Tibial nerve (tissue), 4 donors: ENCODE results near the gene ROMO1. TPM values are rescaled to one million over a fixed set of nuclear protein-coding genes. Genes with fewer than 3 reads are reported as not detected.

ENCODE experiments used
- DNase-seq, 2 donors: peaks; one replicate each; pipeline ENCODE4 v3.0.0-alpha.2; 2019; ENCODE audit warnings: low spot score in 2 of 2
- H3K27ac ChIP-seq, 4 donors: fragments of 200-600 bp; sonication (generic) in 3 of 4; one replicate each; pipeline ENCODE4 v1.5.1; 2017 to 2019; ENCODE audit warnings: mild to moderate bottlenecking in 1 of 4
- H3K27me3 ChIP-seq, 2 donors: fragments of 200-600 bp; sonication (generic) in 1 of 2; one replicate each; pipeline versions ENCODE4 v1.5.1 to v1.6.0; 2017 to 2019
- H3K36me3 ChIP-seq, 3 donors: fragments of 200-600 bp; sonication (generic); one replicate each; pipeline ENCODE4 v1.5.1; 2018 to 2019
- H3K4me1 ChIP-seq, 4 donors: fragments of 200-600 bp; sonication (generic) in 3 of 4; one replicate each; pipeline ENCODE4 v1.5.1; 2017 to 2019
- H3K4me3 ChIP-seq, 4 donors: fragments of 200-600 bp; sonication (generic) in 3 of 4; one replicate each; pipeline ENCODE4 v1.5.1; 2017 to 2019; ENCODE audit warnings: mild to moderate bottlenecking in 1 of 4, moderate library complexity in 1 of 4
- H3K9me3 ChIP-seq, 4 donors: fragments of 200-600 bp; sonication (generic) in 3 of 4; one replicate each; pipeline ENCODE4 v1.5.1; 2017 to 2019
- CTCF ChIP-seq, 5 experiments: fragments of 200-600 bp in 3 of 5; fragments of 450-650 bp in 2 of 5; sonication (generic) in 3 of 5; IDR thresholded peaks; one replicate each; pipeline ENCODE4 v1.5.1; 2016 to 2019; ENCODE audit warnings: antibody characterized with exemption in 5 of 5, mild to moderate bottlenecking in 3 of 5, moderate library complexity in 2 of 5
- EP300 ChIP-seq, 2 donors: sonication (generic); formaldehyde crosslinking; IDR thresholded peaks; one replicate each; pipeline ENCODE4 v1.6.1; 2017; ENCODE audit warnings: antibody characterized with exemption in 2 of 2, mild to moderate bottlenecking in 1 of 2
- POLR2A ChIP-seq, 2 donors: fragments of 450-650 bp; IDR thresholded peaks; one replicate each; pipeline ENCODE4 v1.6.1; 2017; ENCODE audit warnings: antibody characterized with exemption in 2 of 2, mild to moderate bottlenecking in 2 of 2, moderate library complexity in 2 of 2
- WGBS, 2 donors: methylation state at CpG; one replicate each; pipeline ENCODE4 v1.1.5; 2018; 5-methylcytosine and 5-hydroxymethylcytosine counted together
- total RNA-seq, 4 donors: library from RNA; depleted of rRNA; stranded (reverse); fragments of >200 nt; gene quantifications; one replicate each; pipeline ENCODE4 v1.1.0, GENCODE V29; 2016

Gene ROMO1
- total RNA-seq, 4 donors from 2014 or later = 237 to 447 (median 320) TPM

DNA sequence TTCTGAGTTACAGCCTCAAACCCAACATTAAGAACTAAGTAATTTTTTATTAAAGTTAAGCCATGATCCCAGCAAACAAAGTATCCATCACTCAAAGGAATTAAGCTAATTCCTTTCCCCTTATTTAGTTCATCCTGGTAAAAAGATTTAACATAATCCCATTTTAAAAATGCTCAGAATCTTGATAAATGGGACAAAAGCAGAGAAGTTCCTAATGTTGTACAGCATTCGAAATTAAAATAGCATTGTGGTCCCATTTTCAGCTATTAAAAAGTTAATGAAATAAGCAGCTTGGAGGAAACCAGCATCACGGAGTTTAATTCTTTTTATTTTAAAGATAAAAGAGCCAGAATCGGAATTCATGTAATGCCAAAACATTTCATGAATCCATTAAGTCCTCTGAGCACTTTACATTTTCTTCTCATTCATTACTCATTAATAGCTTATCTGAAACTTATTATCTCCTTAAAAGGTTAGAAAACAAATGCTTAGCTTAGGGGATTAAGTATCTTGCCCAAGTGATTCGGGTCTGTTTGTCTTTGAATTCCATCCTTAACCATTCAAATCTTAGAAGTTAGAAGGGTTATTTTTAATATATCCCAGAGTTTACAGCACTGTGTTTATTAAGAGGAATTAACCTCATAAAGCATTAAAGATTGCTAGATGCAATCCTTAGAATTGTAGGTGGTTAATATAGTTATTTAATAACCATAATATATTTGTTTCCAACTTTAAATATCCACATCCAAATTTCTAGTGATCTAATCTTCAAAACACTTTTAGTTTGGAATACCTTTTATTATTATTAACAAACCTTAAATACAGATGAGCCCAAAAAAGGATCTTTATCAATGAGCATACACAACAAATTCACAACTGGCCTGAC, 31.6 kb downstream of the ROMO1 start:
- H3K27me3 ChIP-seq = no peaks in the 10 kb centered on the region
- peaks cover 7 to 73% (median 17%) of the 10 kb centered on the region in 4 donors for H3K4me1 ChIP-seq
- 38 to 42% methylated on average over 4 of the region's 4 CpGs for WGBS, 2 donors
- TF ChIP-seq CTCF (IDR thresholded peaks at IDR 0.05) (no peak), EP300 (IDR thresholded peaks at IDR 0.05) (no peak), POLR2A (IDR thresholded peaks at IDR 0.05) (no peak)
- H3K9me3 ChIP-seq = no peaks in the 10 kb centered on the region
- H3K36me3 ChIP-seq = peaks cover 0 to 89% (median 41%) of the 10 kb centered on the region in 3 donors
- H3K4me3 ChIP-seq = no peak overlapping the region
- no peak overlapping the region for H3K27ac ChIP-seq
- no peak for DNase-seq

- peaks cover 0 to 89% (median 38%) of the 10 kb centered on the region in 3 donors for H3K36me3 ChIP-seq
These were observed 32.2 kb downstream of the ROMO1 start for GRCh38 chr20:35731469-35731788.

GRCh38 chr20:35731862-35732643, 32.8 kb downstream of the ROMO1 start:
- Histone ChIP-seq H3K4me1 (peaks cover 8 to 85% (median 27%) of the 10 kb centered on the region in 4 donors), H3K27me3 (no peaks in the 10 kb centered on the region), H3K36me3 (peaks cover 0 to 89% (median 40%) of the 10 kb centered on the region in 3 donors), H3K9me3 (no peaks in the 10 kb centered on the region), H3K4me3 (no peak overlapping the region), H3K27ac (no peak overlapping the region)
- no peak for DNase-seq
- 82 to 87% methylated on average over 24 of the region's 24 CpGs for WGBS, 2 donors
- no peak for TF ChIP-seq EP300 (IDR thresholded peaks at IDR 0.05)
- TF ChIP-seq CTCF (IDR thresholded peaks at IDR 0.05) = no peak
- TF ChIP-seq POLR2A (IDR thresholded peaks at IDR 0.05) = no peak

More at GRCh38 chr20:35731469-35731788, 32.2 kb downstream of the ROMO1 start:
- Histone ChIP-seq H3K9me3 (no peaks in the 10 kb centered on the region), H3K27me3 (no peaks in the 10 kb centered on the region), H3K4me3 (no peak overlapping the region), H3K27ac (no peak overlapping the region), H3K4me1 (peaks cover 8 to 79% (median 22%) of the 10 kb centered on the region in 4 donors)
- TF ChIP-seq EP300 (IDR thresholded peaks at IDR 0.05) = no peak
- no peak for TF ChIP-seq CTCF (IDR thresholded peaks at IDR 0.05)
- TF ChIP-seq POLR2A (IDR thresholded peaks at IDR 0.05) = no peak
- DNase-seq = no peak
- WGBS, 2 donors = 54 to 60% methylated on average over 2 of the region's 2 CpGs

DNA sequence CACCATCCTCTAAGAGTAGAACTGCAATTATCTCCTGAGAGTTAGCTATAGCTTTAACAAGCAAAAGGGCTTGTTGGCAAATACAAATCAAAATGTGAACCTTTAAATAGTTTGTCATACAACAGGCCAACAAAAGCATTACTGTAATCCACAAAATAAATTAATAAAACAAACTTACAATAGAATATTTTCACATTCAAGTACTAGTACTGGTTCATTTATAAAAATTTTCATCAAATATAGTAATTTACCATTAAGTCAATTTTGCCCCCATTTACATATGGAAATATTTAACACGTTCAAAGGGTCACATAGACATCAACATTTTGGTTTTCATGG, 33.4 kb downstream of the ROMO1 start:
- DNase-seq = no peak
- Histone ChIP-seq H3K4me1 (peaks cover 8 to 85% (median 27%) of the 10 kb centered on the region in 4 donors), H3K27me3 (no peaks in the 10 kb centered on the region), H3K36me3 (peaks cover 0 to 91% (median 37%) of the 10 kb centered on the region in 3 donors), H3K27ac (no peak overlapping the region), H3K4me3 (no peak overlapping the region), H3K9me3 (no peaks in the 10 kb centered on the region)
- TF ChIP-seq POLR2A (IDR thresholded peaks at IDR 0.05) = no peak
- no peak for TF ChIP-seq EP300 (IDR thresholded peaks at IDR 0.05)
- no peak for TF ChIP-seq CTCF (IDR thresholded peaks at IDR 0.05)
- WGBS, 2 donors = 31 to 34% methylated on average over 1 of the region's 1 CpG

DNA sequence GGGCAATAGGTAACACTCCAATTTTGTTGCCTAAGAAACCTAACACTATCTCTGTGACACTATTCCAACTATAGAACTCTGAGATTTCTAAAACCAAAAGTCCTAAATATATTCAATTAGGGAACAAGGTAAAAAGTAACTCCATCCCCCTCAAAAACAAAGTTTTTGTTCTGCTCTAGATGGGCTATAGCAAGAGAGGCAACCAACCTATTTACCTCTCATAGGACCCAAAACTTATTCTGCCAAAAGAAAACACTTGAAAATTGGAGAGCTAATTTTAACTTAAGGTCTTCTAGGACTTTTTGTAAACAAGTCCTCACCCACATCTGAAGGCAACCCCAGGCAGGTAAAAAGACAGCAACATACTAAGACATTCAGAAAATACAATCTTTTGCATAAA, 35.2 kb downstream of the ROMO1 start:
- no peak overlapping the region for H3K27ac ChIP-seq
- no peak overlapping the region for H3K4me3 ChIP-seq
- no peak for DNase-seq
- H3K9me3 ChIP-seq = no peaks in the 10 kb centered on the region
- TF ChIP-seq POLR2A (IDR thresholded peaks at IDR 0.05) (no peak), CTCF (IDR thresholded peaks at IDR 0.05) (no peak), EP300 (IDR thresholded peaks at IDR 0.05) (no peak)
- H3K36me3 ChIP-seq = peaks cover 0 to 91% (median 37%) of the 10 kb centered on the region in 3 donors
- H3K4me1 ChIP-seq = peaks cover 9 to 86% (median 38%) of the 10 kb centered on the region in 4 donors
- H3K27me3 ChIP-seq = no peaks in the 10 kb centered on the region
